Right forelimb (tissue), 1 donor: ENCODE data around the gene UTP15.
A peak's percentile ranks its signal among the peaks of the same experiment; 100 is the strongest.

Experiments
- DNase-seq: peaks from one replicate; pipeline ENCODE4 v3.0.0-alpha.2; 2018

UTP15 gene

DNA sequence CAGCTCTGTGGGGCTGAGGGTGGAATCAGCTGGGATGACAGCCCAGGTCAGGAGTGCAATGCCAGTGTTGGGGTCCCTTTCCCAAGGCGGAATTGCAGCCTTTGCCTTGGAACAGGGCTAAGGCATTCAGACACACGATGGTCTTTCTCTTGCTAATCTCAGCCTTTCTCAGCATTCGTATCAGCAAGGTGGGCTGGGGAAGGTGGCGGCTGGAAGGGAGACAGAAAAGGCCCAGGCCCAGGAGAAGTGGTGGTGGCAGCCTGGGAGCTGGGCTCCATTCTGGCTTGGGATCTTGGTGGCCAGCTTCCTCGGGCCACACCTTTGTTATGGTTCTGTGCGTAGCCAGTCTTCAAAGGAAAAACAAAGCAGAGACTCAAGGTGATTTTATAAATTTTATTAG, 59.3 kb downstream of the UTP15 start:
- DNase-seq, result no peak

DNA sequence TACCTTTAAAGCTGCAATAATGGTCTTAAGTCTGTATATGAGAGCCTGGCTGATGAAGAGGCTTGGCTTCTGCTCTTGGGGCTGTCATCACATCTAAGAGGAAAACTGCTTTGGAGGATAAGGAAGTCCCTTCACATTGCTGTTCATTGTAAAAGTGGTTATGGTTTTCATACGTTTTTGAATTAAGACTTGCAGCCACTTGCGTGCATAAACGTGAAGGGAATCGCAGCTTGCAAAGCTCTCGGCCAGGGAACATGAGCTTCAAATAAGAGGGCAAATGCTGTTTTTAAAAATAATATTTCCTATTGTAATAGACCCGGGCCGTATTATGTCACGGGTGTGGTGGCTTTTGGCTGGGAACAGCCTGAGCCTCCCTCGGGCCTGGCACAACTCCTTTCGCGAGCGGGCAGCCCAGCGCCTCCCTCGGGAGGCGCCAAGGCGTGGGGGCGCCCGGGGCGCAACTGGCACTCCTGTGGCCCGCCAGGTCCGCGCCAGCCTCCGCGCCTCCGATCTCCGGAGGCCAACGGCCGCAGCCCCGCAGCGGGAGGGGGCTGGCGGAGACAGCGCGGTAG, 59.9 kb downstream of the UTP15 start:
- DNase-seq, result no peak

DNA sequence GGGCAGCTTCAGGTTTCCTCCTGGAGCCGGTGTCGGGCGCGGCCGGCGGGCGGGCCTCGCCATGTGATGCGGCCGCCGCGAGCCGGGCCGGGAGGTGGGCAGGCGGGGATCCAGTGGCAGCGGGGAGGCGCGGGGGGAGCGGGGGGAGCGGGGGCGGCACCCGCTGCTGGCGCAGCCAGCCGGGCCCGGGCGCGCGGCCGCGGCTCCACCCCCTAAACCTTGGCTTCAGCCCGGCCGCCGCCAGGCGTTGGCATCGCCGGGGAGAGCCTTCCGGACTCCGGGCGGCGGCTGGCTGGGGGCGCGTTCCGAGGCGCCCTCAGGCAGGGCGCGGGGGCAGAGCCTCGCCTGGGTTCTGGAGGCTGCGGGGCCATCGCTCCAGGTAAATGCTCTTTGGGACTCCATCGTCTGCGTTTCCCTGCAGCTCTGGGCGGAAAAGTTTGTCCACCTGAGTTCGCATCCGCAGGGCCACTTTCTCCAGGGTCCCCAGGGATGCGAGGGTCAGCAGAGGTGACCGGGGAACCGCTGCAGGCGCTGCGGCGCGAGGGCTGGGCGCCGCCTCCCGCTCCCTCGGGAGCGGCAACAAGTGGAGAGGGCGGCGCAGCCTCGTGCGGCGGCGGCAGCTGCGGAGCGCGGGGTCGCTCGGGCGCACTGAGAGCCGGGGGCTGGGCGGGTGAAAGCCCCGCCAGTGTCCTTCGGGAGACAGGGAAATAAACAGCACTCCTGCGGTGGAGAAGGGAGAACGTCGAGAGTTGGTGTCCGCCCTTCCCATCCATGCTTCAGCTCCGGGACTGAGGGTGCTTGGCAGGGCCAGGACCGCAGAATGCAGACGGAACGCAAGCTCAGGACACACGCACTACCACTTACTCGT, 60.6 kb downstream of the UTP15 start, which contains the start of gene ARHGEF28:
Gene ARHGEF28 (plus strand): TSS at position 253 of the 868 bp plus-strand sequence. CDS start 58,656 bp downstream, outside the sequence.
- peak; percentile 65 for DNase-seq

DNA sequence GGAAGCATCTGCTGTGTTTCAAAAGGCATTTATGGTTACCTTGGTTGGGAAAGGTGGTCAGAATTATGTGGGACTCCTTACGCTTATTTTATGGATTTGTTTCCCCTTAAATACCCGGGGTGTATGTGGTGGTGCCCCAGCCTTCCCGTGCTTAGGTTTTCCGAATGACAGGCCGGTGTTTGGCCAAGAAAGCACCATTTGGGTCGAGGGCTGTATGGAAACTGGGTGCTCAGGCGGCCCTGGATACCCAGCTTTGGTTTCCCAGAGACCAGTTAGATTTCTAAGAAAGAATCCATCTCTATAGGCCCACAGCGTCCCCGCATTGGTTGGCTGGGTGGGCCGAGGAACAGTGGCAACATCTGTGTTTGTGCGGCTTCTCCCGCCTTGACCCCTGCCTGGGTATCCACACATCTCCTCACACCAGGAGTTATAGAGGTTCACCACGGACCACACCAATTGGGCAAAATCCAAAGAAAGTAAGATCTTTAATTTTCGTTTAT, 61.3 kb downstream of the UTP15 start:
- DNase-seq, result no peak

DNA sequence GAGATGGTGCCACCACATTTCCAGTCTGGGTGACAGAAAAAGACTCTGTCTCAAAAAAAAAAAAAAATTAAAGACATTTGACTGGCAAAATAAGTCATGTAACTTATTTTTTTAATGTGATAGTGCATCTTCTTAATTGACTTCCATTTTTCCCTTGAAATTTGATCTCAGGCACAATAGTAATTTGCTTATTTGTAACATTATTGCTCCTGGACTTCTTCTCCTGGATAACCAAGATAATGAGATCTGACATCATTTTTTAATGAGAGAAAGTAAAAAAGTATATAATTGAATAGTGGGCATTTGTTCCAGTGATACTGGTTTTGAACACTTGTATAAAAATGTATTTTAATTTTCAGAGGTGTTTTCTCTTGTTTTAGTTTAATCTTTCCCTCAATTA, 63.9 kb downstream of the UTP15 start:
- no peak for DNase-seq

DNA sequence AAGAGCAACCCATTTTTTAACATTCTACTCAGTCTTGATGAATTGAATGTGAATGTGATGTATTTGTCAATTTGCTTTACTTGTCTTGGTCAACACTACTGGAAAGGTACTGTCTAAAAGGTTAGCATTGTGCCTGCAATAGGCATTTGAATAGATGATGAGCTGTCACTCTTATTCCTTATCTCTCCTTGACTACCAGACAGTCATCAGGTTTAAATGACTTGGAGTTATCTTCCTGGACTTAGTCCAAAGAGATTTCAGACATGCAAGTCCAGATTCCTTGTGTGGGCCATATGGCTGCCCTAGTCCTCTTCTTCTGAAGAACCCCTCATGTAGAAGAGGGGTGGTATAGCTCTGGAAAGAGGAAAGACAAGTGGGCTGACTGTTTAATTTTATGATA, 65.2 kb downstream of the UTP15 start:
- no peak for DNase-seq

DNA sequence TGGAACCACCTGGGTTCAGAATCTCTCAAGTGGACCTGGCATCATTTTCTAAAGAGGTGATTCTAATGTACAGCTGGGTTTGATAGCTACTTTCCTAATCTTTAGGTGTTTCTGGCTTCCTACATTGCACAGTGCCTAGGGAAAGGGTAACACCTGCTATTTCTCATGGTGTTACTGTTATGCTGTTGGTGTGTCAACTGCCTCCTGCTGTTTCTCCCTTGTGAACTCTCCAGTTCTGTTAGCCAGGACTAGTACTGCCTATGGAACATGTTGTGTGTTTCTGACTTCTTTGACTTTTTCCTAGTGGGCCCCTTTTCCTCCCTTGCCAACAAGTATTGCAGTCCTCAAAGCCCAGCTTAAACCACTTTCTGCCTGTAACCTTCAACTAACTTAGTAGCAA, 66.0 kb downstream of the UTP15 start:
- no peak for DNase-seq
